NOMO-1 treated with DMSO at 0.1 percent for 48 hours (cell line): ENCODE results near the gene STRAP.
A peak's percentile ranks its signal among the peaks of the same experiment; 100 is the strongest.
"Not testable (repeated sequence)": the region's sequence is repeated elsewhere in the genome, so short reads cannot be mapped to it uniquely, and the experiment has no call there.

Experiments used
- DNase-seq: peaks from one replicate; lab custom pipeline; 2025; ENCODE audit not compliant: unreplicated experiment; lab: John Stamatoyannopoulos, UW

The STRAP gene

GRCh38 chr12:15919418-15919817 lies 37.2 kb downstream of the STRAP start:
- no peak for DNase-seq

GRCh38 chr12:15924956-15925355 lies 42.8 kb downstream of the STRAP start:
- no peak for DNase-seq

DNA sequence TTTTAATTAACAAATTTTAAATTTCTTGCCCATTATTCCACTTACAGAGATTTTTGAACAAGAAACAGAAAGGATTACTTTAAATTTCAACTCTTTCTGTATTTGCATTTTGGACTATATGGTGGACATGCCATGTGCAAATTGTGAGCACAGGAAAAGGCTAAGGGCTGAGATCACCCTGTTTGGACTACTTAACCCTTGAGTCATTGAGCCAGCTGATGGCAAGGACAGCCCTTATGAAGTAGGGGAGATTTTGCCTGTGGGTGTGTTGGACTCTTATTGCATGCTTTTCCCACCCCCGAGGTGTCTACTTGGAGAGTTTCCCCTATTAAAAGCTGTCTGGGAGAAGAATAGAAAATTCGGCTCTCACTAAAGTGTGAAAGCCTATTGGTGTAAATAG lies 46.2 kb downstream of the STRAP start:
- DNase-seq = no peak

- no peak for DNase-seq
These were observed 46.8 kb downstream of the STRAP start for GRCh38 chr12:15928870-15929571.

- DNase-seq = no peak
These were observed 49.4 kb downstream of the STRAP start for GRCh38 chr12:15931590-15932053.

DNA sequence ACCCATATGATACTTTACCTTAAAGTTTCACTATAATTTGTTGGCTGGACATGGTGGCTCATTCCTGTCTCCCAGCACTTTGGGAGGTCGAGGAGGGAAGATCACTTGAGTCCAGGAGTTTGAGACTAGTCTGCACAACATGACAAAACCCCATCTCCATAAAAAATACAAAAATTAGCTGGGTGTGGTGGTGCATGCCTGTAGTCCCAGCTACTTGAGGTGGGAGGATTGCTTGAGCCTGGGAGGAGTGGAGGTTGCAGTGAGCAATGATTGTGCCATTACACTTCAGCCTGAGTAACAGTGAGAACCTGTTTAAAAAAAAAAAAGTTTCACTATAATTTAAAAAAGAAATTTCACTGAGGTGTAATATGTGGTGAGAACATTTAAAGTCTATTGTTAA lies 50.1 kb downstream of the STRAP start:
- DNase-seq = no peak

DNA sequence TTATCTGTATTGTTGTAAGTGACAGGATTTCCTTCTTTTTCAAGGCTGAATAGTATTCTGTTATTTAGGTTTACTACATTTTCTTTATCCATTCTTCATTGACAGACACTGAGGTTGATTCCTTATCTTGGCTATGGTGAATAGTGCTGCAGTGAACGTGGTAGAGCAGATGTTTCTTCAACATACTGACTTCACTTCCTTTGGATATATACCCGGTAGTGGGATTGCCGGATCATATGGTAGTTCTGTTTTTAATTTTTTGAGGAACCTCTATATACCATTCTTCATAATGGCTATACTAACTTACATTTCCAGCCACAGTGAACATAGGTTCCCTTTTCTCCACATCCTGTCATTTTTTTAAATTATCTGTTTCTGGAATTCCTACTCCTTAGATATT lies 50.8 kb downstream of the STRAP start:
- no peak for DNase-seq

- DNase-seq = no peak
These were observed 51.6 kb downstream of the STRAP start for GRCh38 chr12:15933751-15934150.

DNA sequence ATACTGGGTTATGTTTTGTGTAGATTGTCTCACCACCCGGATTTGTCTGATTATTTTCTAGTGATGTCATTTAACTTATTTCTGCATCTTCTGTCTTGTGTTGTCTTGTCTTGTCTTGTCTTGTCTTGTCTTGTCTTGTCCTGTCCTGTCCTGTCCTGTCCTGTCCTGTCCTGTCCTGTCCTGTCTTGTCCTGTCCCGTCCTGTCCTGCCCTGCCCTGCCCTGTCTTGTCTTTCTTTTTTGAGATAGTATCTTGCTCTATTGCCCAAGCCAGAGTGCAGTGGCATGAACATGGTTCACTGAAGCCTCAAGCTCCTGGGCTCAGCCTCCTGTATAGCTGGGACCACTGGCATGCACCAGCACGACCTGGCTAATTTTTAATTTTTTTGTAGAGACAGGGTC lies 54.6 kb downstream of the STRAP start:
- DNase-seq = no peak

- no peak for DNase-seq
These were observed 55.7 kb downstream of the STRAP start for GRCh38 chr12:15937902-15938301.

DNA sequence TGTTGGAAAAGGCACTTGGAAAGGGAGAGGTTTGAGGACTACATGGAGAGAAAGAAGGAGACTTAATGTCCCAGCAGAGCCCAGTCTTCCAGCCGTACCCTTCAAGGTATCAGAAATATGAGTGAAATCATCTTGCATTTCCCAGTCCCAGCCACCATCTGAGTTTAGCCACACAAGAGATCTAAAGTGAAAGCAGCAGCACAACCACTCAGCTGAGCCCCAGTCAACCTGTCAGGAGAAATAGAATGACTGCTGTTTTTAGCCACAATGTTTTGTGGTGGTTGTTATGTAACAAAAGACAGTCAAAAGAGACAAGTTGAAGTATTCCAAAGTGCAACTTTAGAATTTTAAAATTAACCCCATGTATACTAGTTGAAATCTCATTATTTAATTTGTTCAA lies 56.9 kb downstream of the STRAP start:
- DNase-seq = peak; percentile 48

DNA sequence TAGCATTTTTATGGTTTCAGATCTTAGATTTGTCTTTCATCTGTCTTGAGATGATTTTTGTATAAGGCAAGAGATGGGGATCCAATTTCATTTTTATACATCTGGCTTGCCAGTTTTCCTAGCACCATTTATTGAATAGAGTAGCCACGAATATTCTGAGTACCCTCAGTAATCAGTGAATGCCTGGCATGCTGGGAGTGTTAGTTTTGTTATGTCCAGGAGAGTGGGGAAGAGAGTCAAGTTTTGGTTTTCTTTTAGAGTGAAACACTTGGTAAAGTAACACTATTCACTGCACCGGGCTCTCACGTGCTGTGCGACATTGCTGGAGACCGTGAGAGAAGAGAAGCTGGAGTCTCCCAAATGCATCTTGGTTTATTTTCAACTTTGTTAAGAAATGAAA lies 60.3 kb downstream of the STRAP start:
- DNase-seq = no peak

DNA sequence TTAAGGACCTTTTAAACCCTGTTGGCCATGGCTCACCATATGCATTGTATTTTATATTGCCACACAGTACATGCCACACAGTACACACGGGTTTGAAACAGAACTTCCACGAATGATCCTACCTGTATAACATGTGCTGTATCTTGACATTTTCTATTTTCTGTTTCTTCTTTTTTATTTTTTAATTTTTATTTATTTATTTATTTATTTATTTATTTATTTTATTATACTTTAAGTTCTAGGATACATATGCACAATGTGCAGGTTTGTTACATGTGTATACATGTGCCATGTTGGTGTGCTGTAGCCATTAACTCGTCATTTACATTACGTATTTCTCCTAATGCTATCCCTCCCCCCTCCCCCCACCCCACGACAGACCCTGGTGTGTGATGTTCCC lies 61.3 kb downstream of the STRAP start:
- DNase-seq = not testable (repeated sequence)

GRCh38 chr12:15948461-15948860 lies 66.3 kb downstream of the STRAP start:
- not testable (repeated sequence) for DNase-seq
